Measurements from ENCODE around the gene ARHGAP24.

DNA sequence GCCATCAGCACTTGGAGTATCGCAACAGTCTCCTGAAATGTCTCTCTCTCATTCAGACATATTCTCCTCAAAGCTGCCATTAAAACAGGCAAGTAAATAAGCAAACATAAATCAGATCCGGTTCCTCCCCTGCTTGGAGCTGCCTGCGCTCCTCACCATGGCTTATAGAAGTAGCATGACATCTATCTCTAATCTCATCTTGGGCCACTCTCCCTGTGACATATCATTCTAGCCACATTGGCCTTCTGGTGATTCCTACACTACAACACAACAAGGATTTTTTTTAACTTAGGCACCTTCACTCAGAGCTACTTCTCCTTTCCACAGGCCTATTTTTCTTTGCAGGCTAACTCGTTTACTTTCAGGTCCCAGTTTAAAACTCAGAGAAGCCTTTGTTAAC, 387.9 kb downstream of the ARHGAP24 start:
- TF ChIP-seq FOXM1 (IDR thresholded peaks at IDR 0.05; ENCODE audit: borderline replicate concordance) (no peak), TARDBP (IDR thresholded peaks at IDR 0.05) (no peak), ARNT (IDR thresholded peaks at IDR 0.05) (no peak), ZNF384 (IDR thresholded peaks at IDR 0.05) (no peak), NFRKB (IDR thresholded peaks at IDR 0.05) (no peak), FOXA1 (IDR thresholded peaks at IDR 0.05) (no peak), SP1 (IDR thresholded peaks at IDR 0.05) (no peak), ELF4 (IDR thresholded peaks at IDR 0.05) (no peak), SUZ12 (IDR thresholded peaks at IDR 0.05) (no peak), HDGF (IDR thresholded peaks at IDR 0.05; ENCODE audit: borderline replicate concordance) (no peak), L3MBTL2 (conservative IDR thresholded peaks at IDR 0.05) (no peak), FOXK2 (IDR thresholded peaks at IDR 0.05) (no peak)
